ENCODE results near the gene IFI44.

Gene IFI44

GRCh38 chr1:78649628-78650027 lies at the start of gene IFI44:
IFI44 (plus strand) TSS chr1:78649831; CDS start chr1:78650196, 365 bp downstream.
- DNase-seq: no peak

GRCh38 chr1:78601068-78601467 lies 48.6 kb upstream of the IFI44 start:
- no peak for DNase-seq

GRCh38 chr1:78603206-78603605 lies 46.4 kb upstream of the IFI44 start:
- DNase-seq: no peak

GRCh38 chr1:78604643-78605042 lies 45.0 kb upstream of the IFI44 start:
- no peak for DNase-seq

- DNase-seq: no peak
Measured at GRCh38 chr1:78606274-78606673, 43.4 kb upstream of the IFI44 start.

- no peak for DNase-seq
Measured at GRCh38 chr1:78607334-78607927, 42.2 kb upstream of the IFI44 start.

GRCh38 chr1:78607944-78608343 lies 41.7 kb upstream of the IFI44 start:
- no peak for DNase-seq

GRCh38 chr1:78617615-78618026 lies 32.0 kb upstream of the IFI44 start:
- peak in 1 of 2 experiments; percentile 28 for DNase-seq

- DNase-seq: no peak
Measured at GRCh38 chr1:78619032-78619431, 30.6 kb upstream of the IFI44 start.

GRCh38 chr1:78619446-78619802 lies 30.2 kb upstream of the IFI44 start:
- DNase-seq: no peak

GRCh38 chr1:78619803-78620579 lies 29.6 kb upstream of the IFI44 start, which contains the start of gene IFI44L:
IFI44L (plus strand) TSS chr1:78620448; CDS start chr1:78627916, 7,468 bp downstream.
- DNase-seq: no peak

- DNase-seq: no peak
Measured at GRCh38 chr1:78620666-78621065, 29.0 kb upstream of the IFI44 start.

- no peak for DNase-seq
Measured at GRCh38 chr1:78622548-78622947, 27.1 kb upstream of the IFI44 start.

- no peak for DNase-seq
Measured at GRCh38 chr1:78624035-78624434, 25.6 kb upstream of the IFI44 start.

- DNase-seq: no peak
Measured at GRCh38 chr1:78627321-78627720, 22.3 kb upstream of the IFI44 start.

- DNase-seq: no peak
Measured at GRCh38 chr1:78630600-78630999, 19.0 kb upstream of the IFI44 start.

- no peak for DNase-seq
Measured at GRCh38 chr1:78633209-78633608, 16.4 kb upstream of the IFI44 start.

- no peak for DNase-seq
Measured at GRCh38 chr1:78640462-78640861, 9.2 kb upstream of the IFI44 start.

GRCh38 chr1:78641558-78641957 lies 8.1 kb upstream of the IFI44 start:
- no peak for DNase-seq

- DNase-seq: no peak
Measured at GRCh38 chr1:78645723-78646122, 3.9 kb upstream of the IFI44 start.

- DNase-seq: no peak
Measured at GRCh38 chr1:78647238-78647637, 2.4 kb upstream of the IFI44 start.

GRCh38 chr1:78650114-78650660 lies 556 bp downstream of the IFI44 start:
- no peak for DNase-seq

GRCh38 chr1:78651241-78651640 lies 1.6 kb downstream of the IFI44 start:
- no peak for DNase-seq

- DNase-seq: no peak
Measured at GRCh38 chr1:78652019-78652560, 2.5 kb downstream of the IFI44 start.

All from NCI-H187 (cell line).